ENCODE data around the gene EPHA4.

The EPHA4 gene

DNA sequence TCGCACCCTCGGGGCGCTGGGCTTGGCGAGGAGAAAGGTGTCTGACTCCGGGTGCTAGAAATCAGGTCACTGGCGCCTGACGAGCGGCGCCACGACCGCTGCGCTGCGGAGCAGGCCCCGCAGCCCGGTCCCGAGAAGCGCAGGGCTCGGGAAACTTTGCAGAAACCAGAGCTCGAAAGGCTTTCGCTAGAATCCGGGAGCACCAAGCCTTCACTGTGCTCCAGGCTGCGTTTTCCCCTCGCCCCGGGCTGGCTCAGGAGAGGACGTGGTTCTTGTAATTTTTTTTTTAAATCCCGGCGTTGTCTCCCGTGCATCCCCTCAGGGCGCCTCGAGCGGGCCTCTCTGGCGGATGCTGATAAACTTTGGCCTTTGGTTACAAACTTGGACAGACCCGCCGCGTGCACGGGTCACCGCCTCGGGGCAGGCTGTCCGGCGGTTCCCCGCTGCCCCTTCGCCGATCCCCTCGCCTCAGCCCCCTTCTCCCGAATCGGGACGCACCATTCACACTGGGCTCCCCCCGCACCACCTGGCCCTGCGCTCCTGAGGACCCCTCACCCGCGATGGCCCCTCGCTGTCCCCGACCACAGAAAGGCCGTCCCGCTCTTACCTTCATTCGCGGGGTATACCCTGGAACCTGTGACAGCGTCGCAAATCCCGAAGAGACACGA, 419 bp downstream of the EPHA4 start:
- peak in 4 of 14 donors; percentile 30 to 55 (median 47) for DNase-seq

DNA sequence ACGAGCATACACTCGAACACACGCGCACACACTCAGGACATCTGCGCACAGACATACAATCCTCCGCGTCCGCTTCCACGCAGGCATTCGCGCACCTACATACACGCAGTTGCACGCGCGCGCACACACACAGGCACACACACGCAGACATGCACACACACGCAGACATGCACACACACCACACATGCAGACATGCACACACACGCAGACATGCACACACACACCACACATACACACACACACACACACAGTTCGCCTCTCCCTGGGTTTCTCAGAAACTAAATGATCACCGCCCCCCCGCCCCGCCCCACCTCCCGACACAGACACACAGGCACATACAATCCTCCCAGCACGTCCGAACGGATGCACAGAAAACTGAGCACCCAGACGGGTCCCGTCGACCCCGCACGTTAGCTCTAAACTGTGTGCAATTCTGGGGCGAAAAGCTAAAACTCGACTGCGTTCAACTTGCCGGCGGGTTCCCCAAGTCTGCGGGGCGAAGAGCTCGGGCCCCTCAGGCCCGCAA, 1.0 kb downstream of the EPHA4 start:
- peak in 1 of 14 donors; percentile 45 for DNase-seq

DNA sequence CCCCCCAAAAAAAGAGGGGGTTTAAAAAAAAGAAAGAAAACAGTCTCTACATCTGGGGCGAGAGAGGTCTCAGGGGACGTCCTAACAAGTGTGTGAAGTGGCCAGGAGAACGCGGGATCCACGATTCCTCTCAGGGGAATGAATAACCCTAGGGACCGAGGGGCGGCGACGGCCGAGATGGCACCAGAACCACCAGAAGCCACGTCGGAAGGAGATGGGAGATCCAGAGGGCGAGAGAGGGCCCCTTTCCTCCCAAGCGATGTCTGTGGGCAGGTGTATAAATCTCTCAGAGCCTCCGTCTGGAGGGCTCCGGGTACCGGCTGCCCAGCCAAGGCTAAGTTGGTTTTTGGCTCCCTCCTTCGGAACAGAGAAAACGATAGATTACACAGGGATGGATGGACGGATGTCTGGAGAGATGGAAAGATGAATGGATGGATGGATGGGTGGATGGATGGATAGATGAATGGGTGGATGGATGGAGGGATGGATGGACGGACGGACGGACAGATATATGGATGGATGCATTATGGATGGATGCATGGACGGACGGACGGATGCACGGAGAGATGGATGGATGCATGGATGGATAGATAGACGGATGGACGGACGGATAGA, 1.7 kb downstream of the EPHA4 start:
- DNase-seq = peak in 3 of 14 donors; percentile 9 to 78 (median 18)

DNA sequence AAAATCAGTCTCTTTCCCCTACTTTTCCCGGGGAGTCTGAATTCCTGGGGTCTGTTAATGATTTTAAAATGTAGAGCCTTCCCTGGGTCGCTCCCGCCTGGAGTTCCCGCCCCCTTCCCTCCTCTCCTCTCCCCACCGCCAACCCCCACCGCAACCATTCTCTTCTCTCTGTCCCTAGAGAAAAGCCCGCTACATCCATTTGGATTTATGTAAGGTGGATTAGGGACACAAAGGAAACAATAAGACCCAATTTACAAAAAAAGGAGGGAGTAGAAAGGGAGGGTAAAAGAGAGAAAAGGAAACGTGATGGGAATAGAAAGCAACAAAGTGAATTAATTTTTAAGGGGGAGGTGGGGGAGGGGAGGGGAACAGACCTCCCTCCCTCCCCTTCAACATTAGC, 2.2 kb downstream of the EPHA4 start:
- DNase-seq = no peak

DNA sequence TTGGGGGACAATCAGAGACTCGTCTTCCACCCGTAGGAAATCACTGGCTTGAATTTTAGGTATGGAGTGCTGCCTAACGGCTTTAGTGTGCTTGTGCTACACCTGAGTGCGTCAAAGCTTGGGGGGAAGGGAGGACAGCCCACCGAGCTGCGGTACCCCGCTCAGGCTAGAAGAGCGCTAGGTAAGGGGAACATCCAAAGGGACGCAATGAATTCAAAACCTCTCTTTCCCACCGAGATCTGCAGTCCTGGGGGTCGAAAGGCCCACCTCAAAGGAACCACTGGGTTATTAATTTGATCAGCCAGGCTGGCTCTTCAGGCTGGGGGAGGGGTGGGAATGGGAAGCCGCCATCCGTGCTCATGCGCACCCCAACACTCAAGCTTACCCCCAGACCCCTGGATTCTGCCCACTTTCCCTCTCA, 2.7 kb downstream of the EPHA4 start:
- DNase-seq = no peak

DNA sequence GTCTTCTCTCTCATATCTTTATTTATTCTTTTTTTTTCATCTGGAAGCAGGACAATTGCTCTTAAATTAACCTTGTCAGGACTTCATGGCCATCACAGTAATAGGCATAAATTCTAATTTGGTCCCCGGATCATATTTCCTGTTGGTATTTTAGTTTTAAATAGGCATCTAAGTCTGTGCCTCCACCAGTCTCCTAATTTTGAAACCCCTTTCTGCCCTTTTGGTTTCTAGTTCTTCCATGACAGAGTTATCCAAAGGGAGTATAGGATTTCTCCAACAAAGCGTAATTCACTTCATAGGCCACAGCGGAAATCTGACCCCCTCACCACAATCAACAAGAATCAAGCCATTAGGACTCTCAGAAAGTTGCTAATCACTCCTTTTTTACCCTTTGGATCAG, 3.8 kb downstream of the EPHA4 start:
- no peak for DNase-seq

DNA sequence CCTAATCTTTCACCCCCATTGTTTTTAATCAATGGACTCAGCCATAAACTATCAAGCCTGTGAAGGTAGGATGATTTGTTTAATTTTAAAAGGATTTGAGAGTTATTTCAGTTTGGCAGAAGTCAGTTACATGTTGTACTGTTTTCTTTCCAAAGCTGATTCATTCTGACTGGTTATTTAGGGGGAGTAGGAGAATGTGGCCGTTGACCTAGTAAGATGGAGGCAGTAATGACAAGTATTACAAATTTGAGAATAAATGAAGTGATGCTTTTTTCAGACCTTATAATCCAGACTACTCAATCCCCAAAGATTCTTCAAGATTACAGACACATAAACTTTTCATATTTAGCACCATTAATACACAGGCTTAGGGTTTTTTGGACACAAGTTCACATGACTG, 4.3 kb downstream of the EPHA4 start:
- DNase-seq = peak in 1 of 14 donors; percentile 25

DNA sequence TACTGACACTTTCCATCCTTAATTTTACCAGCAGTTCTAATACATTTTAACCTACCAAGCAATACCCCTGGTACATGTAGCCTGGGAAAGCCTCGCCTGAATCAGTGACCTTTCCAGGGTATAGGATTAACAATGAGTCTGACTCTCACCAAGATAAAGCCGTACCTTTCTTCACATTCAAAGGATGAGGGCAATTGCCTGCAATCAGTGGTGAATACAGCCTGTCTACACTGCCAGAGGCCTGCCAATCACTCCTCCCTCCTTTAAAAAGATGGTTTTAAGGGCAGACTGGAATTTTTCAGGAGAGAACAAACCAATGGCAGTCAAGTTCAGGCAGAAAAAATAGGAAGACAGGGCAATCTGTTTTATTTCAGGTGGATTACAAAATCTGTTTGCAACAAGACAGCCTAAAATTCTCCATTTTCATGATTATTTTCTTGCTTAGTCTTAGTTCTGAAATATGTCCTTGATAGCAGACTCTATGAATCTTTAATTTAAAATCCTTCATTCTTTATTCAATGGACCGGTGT, 4.8 kb downstream of the EPHA4 start:
- DNase-seq = peak in 1 of 14 donors; percentile 47

DNA sequence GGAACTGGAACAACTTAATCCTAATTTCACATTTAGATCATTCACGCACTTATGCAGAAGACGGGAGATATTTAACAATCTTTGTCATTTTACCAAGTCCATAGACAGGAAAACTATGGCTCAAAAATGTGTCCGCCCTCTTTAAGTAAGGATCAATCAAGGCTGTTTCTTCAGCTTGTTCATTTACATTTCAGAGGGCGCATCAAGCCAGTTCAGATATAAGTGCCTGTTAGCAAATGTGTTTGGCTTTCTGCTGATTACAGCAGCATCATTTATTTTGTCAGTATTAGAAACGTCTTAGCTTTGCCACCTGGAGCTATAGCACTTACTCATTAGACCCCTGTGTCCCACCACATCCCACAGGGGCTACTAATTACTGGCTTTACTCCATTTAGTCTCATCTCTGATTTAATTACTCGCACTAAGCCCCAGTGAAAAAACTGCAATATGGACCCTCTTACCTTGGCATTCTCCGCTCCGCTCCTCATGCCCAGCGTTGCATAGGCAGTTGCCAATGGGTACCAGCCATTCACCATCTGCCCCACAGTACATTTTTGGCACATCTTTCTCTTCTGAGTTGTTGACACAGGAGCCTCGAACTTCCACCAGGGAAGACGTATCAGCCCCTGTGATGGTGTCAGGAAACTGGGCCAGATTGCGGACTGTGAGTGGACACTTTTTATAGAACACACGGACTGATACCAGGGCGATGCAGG, 8.7 kb downstream of the EPHA4 start:
- DNase-seq = peak in 1 of 14 donors; percentile 81

DNA sequence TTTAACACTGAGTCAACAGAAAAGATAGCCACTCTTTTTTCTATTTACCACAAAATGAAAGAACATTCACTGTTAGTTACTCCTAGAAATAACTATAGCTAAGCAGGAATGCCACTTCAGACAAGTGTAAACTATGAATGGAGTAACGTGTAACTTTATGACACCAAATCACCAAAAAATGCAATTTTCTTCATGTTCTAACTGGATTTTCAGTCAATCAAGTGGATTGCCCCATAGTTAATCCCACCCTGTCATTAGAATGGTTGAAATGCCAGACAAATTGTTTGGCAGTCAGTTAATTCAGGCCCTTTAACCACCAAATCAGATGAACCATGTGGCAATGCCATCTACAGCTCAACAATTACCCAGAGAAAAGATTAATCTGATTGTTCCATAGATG, 9.9 kb downstream of the EPHA4 start:
- DNase-seq = no peak

DNA sequence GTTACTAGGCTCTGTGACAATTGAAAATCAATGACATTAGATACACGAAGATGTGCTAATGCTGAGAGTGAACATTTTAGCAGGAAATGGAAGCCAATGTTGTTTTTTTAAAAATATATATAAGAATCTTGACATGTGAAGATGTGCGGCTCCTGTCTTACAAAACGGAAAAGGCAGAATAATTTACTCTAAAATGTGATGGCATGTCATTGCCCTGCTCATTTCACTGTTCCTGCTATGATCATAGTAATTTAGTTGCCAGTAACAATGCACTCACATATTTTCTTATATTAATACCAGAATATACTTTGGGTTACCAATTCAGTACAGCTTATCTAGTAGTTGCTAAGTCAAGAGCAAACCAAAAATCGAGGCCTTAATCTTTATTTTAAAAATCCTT, 10.3 kb downstream of the EPHA4 start:
- DNase-seq = no peak

DNA sequence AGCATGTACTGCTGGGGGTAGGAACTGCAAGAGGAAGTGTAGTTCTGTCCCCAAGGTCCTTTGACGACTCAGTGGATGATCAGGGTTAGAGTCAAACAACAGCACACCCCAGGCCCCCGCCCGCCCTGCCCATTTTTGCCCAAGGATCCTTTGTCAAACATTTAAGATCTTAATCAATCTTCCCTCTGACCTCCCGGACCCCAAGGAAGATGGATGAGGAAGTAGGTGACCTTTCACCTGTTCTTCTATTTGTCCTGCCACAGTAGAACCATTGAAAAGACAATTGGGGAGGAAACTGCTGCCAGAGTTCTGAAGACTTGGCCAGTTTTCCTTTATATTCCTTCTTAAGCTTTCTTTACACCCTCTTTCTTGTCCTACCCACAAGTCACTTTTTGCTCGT, 12.1 kb downstream of the EPHA4 start:
- DNase-seq = no peak

DNA sequence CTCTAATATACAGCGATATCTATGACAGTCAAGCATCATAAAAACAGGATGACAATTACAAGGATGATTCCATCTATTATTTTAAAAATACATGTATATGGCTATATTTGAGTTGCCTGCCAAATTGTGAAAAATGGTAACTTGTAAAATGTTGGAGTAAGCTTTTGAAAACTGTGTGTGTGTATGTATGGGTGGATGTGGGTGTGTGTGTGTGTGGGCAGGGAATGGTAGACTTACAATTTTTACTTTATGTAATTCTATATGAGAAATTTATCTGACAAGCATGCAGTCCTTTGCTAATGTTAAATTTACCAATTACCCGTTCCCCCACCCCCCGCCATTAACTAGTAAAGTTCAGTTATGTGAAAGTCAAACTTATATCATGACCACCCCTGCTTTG, 14.0 kb downstream of the EPHA4 start:
- no peak for DNase-seq

DNA sequence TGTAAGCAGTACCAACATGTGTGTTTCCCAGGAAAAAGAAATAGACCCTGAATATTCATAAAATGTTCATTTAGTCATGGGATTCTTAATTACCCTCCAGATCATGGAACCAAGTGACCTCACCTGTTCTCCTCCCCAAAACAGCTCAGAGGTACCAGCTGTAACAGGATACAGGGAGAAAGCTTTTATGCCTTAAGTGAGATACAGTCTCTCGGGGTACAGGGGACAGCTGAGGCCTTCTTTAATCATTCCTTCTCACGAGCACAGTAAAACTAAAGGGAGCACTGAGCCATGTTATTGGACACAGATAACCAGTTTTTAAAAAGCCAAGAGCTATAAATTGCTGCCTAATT, 16.6 kb downstream of the EPHA4 start:
- peak in 1 of 14 donors; percentile 34 for DNase-seq

DNA sequence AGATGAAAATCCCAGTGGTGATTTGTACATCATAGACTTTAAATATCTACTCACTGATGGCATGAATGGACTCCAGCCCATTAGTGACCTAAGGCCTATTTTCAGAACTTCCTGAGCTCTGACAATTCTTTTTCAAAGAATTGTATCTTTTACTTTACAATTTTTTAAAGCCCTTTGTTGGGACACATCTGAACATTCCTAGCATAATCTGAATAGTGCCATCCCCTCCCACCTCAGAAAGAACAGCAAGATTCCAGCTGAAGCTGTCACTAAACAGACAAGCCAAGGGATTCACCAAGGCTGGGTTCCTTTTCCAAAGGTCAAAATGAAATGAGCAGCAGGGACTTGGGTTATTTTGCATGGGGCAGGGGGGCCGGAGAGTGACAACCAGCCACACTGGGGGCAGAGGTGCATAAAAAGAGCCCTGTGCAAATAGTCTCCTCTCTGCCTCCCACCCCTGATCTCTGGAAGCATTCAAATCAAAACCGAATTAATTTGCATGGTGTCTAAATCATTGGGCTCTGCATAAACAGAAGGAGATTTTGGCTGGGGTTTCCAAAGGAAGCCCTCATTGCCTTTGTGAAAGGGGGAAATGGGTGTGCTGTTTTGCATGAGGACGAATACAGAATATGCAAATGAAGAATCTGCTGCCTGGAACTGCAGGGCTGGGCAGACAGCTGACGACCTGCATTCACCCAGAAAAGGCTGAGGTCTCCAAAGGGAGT, 17.2 kb downstream of the EPHA4 start:
- DNase-seq = peak in 1 of 14 donors; percentile 39

DNA sequence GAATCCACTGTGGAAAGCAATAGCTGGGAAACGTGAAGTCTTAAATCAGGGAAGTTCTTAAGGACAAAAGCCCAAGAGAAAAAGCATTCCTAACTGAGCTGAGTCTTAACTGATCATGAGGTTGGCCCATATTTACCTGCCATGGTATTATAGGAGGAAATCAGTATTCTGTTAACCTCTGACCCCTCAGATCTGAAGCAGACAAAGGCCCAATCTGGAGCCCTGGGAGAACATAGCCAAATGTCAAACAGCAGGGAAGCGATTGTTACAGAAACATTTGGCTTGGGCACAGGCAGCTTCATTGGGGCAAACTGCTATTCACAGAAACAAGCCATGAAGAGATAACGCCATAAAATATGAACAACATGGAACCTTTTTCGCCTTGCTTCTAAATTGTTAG, 18.8 kb downstream of the EPHA4 start:
- DNase-seq = peak in 1 of 14 donors; percentile 77

DNA sequence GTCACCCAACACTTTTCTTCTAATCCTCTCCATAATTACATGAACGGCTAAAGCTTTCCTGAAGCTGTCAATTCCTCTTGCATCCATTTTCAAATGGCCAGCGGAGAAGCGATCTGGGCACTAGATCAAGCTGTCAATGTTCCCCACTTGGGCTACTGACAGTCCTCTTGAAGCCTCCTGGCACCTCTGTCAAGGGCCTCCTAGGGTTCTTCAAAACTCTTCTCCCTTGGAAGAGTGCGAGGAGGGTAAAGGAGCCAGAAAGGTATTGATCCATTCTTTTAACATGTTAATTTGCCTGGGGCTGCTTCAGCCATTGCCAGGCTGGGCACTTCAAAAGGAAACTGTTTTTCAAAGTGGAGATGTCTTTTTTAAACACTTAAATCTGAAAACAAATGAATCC, 19.8 kb downstream of the EPHA4 start:
- peak in 1 of 14 donors; percentile 9 for DNase-seq

DNA sequence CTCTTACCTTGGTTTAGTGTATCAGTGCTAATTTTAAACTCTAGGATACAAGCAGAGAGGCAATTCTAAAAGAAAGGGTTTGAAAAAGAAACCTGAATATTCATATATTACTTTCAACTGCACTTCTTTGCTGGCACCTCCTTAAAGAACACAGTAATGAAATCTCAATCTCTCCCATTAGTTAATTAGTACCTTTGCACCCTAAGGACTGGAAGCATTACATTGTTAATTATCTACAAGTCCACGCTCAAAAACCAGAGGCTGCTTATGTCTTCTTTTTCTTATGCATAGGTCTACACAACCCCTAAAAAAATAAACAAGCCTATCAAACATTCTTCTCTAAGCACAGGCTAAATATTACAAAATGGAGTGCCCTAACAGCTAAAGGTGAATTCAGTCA, 20.2 kb downstream of the EPHA4 start:
- no peak for DNase-seq

DNA sequence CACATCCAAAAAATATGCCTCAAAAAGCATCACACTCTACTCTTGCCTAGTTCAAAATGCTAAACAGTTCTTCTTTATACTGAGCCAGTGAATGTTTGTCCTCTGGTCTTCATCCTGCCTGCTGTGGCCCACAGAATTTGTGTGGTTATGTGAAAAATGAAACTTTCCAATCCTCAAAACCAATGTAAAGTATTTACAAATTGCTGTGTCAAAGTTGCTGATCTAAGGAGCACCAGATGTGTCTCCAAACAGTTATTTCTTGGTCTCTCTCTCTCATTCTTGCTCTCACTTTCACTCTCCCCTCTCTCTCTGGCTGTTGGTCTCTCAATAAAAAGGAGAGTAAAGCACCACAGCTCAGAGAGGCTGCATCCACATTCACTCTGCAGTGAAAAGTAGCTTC, 23.0 kb downstream of the EPHA4 start:
- no peak for DNase-seq

DNA sequence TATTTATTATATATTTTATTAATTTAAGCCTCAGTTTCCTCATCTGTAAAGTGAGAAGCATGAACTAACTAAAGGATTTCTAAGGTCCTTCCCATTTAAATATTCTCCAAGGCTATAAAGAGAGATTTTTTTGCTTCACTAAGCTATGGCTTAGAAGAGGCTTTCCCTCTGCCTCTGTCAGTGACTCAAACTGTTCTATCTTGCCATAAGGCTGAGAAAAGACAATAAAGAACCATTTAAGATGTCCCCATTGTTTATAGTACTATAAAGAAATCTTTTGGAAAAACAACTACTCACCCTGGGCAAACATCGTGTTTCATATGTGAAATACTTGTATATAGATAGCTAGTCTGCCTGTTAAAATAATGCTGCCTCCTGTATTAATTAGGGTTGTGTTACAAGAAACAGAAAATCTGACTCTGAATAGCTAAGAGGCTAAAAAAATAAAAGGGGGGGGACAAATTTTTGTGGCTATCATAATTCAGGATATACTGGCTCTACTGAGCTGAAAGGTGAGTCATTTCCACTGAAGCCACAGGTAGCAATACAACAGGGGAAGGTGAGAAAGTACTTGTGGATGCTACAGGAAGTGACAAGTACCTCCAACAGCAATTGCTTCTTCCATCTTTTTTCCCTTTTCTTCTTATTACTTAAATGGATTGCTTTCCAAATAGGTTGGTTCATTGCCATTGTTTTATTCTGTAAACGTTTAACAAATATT, 25.4 kb downstream of the EPHA4 start:
- DNase-seq = no peak

DNA sequence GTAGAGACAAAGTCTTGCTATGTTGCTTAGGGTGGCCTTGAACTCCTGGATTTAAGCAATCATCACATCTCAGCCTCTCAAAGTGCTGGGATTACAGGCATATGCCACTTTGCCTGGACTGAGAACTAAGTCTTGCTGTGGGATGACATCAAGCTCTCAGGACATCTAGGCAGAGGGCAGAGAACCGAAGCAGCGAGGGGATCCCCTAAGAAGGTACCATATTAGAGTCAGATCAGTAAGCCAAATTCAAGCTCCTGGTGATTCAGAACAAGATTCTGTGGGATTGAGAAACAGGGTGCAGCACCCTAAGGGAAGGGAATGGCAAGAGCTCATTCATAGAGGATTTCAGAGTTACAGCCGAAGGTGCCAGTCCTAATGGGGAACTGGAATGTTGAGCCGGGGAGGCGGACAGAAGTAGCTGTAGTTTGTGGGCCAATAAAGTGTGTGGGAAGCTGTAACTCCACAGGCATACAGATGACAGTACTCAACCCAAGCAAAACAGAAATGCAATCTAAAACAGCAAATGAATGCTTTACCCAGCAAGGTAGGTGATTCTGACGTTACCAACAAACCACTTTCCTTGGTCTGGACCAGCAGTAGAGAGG, 30.9 kb downstream of the EPHA4 start:
- DNase-seq = no peak

DNA sequence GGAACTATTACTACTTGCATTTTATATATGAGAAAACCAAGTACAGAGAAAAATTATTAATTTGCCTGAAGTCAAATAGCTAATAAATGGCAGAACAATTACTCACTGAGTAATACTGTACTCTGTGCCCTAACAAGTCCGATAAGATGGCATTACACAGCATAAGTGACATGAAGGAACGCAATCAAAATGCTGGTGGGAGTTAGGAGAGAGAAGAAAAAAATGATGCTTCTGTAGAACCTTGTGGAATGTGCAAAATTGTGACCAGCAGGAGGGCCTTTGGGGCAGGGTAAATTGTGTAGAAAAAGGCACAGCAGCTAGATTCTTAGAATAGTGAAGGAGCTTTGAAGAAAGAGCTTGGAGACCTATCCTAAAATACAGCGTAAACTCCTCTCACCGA, 32.9 kb downstream of the EPHA4 start:
- no peak for DNase-seq
